ENCODE data around the gene ANGPTL2. TPM values are rescaled to one million over a fixed set of nuclear protein-coding genes. Genes with fewer than 3 reads are reported as not detected.
A peak's percentile ranks its signal among the peaks of the same experiment; 100 is the strongest.

Gene ANGPTL2
- total and polyA plus RNA-seq, 2 donors, result 37.7 to 94.6 TPM

- no peak overlapping the region for H3K4me3 ChIP-seq (ENCODE audit: low read depth, low read length)
- 95% methylated on average over 5 of the region's 5 CpGs for WGBS
- no peaks in the 10 kb centered on the region for H3K36me3 ChIP-seq (ENCODE audit: insufficient read depth)
- H3K27ac ChIP-seq (ENCODE audit: low read depth), result no peak overlapping the region
- H3K4me1 ChIP-seq (ENCODE audit: insufficient read depth), result no peaks in the 10 kb centered on the region
- no peak for DNase-seq (ENCODE audit: extremely low spot score)
Observed at GRCh38 chr9:127136880-127137639, 14.6 kb upstream of the ANGPTL2 start.

- Histone ChIP-seq H3K27ac (ENCODE audit: low read depth) (no peak overlapping the region), H3K36me3 (ENCODE audit: insufficient read depth) (no peaks in the 10 kb centered on the region), H3K4me3 (ENCODE audit: low read depth, low read length) (no peak overlapping the region), H3K4me1 (ENCODE audit: insufficient read depth) (no peaks in the 10 kb centered on the region)
- 67% methylated on average over 8 of the region's 8 CpGs for WGBS
- DNase-seq (ENCODE audit: extremely low spot score), result no peak
Observed at GRCh38 chr9:127136081-127136879, 13.8 kb upstream of the ANGPTL2 start.

- 83% methylated on average over 4 of the region's 4 CpGs for WGBS
- H3K4me3 ChIP-seq (ENCODE audit: low read depth, low read length), result no peak overlapping the region
- no peak for DNase-seq (ENCODE audit: extremely low spot score)
- H3K36me3 ChIP-seq (ENCODE audit: insufficient read depth), result no peaks in the 10 kb centered on the region
- no peaks in the 10 kb centered on the region for H3K4me1 ChIP-seq (ENCODE audit: insufficient read depth)
- peak overlapping the region; percentile 65 for H3K27ac ChIP-seq (ENCODE audit: low read depth)
Observed at GRCh38 chr9:127135056-127135745, 12.8 kb upstream of the ANGPTL2 start.

GRCh38 chr9:127133739-127134167, 11.3 kb upstream of the ANGPTL2 start:
- Histone ChIP-seq H3K36me3 (ENCODE audit: insufficient read depth) (no peaks in the 10 kb centered on the region), H3K27ac (ENCODE audit: low read depth) (peak overlapping the region; percentile 80), H3K4me1 (ENCODE audit: insufficient read depth) (no peaks in the 10 kb centered on the region), H3K4me3 (ENCODE audit: low read depth, low read length) (no peak overlapping the region)
- WGBS, result 20% methylated on average over 13 of the region's 13 CpGs
- no peak for DNase-seq (ENCODE audit: extremely low spot score)

- Histone ChIP-seq H3K4me3 (ENCODE audit: low read depth, low read length) (no peak overlapping the region), H3K4me1 (ENCODE audit: insufficient read depth) (no peaks in the 10 kb centered on the region), H3K27ac (ENCODE audit: low read depth) (peak overlapping the region; percentile 68), H3K36me3 (ENCODE audit: insufficient read depth) (no peaks in the 10 kb centered on the region)
- 47% methylated on average over 15 of the region's 15 CpGs for WGBS
- DNase-seq (ENCODE audit: extremely low spot score), result no peak
Observed at GRCh38 chr9:127132921-127133647, 10.6 kb upstream of the ANGPTL2 start.

GRCh38 chr9:127132375-127132774, 9.9 kb upstream of the ANGPTL2 start:
- H3K27ac ChIP-seq (ENCODE audit: low read depth), result peak overlapping the region; percentile 44
- no peak for DNase-seq (ENCODE audit: extremely low spot score)
- no peaks in the 10 kb centered on the region for H3K36me3 ChIP-seq (ENCODE audit: insufficient read depth)
- no peaks in the 10 kb centered on the region for H3K4me1 ChIP-seq (ENCODE audit: insufficient read depth)
- WGBS, result 94% methylated on average over 4 of the region's 4 CpGs
- no peak overlapping the region for H3K4me3 ChIP-seq (ENCODE audit: low read depth, low read length)

GRCh38 chr9:127131871-127132270, 9.4 kb upstream of the ANGPTL2 start:
- no peaks in the 10 kb centered on the region for H3K36me3 ChIP-seq (ENCODE audit: insufficient read depth)
- 80% methylated on average over 6 of the region's 6 CpGs for WGBS
- no peaks in the 10 kb centered on the region for H3K4me1 ChIP-seq (ENCODE audit: insufficient read depth)
- no peak for DNase-seq (ENCODE audit: extremely low spot score)
- H3K4me3 ChIP-seq (ENCODE audit: low read depth, low read length), result no peak overlapping the region
- peak overlapping the region; percentile 28 for H3K27ac ChIP-seq (ENCODE audit: low read depth)

- H3K27ac ChIP-seq (ENCODE audit: low read depth), result no peak overlapping the region
- no peak overlapping the region for H3K4me3 ChIP-seq (ENCODE audit: low read depth, low read length)
- no peaks in the 10 kb centered on the region for H3K4me1 ChIP-seq (ENCODE audit: insufficient read depth)
- WGBS, result 62% methylated on average over 10 of the region's 10 CpGs
- no peaks in the 10 kb centered on the region for H3K36me3 ChIP-seq (ENCODE audit: insufficient read depth)
- no peak for DNase-seq (ENCODE audit: extremely low spot score)
Observed at GRCh38 chr9:127130661-127131538, 8.5 kb upstream of the ANGPTL2 start.

- Histone ChIP-seq H3K4me1 (ENCODE audit: insufficient read depth) (no peaks in the 10 kb centered on the region), H3K27ac (ENCODE audit: low read depth) (no peak overlapping the region), H3K36me3 (ENCODE audit: insufficient read depth) (no peaks in the 10 kb centered on the region), H3K4me3 (ENCODE audit: low read depth, low read length) (no peak overlapping the region)
- no peak for DNase-seq (ENCODE audit: extremely low spot score)
- WGBS, result 91% methylated on average over 2 of the region's 2 CpGs
Observed at GRCh38 chr9:127130235-127130634, 7.8 kb upstream of the ANGPTL2 start.

GRCh38 chr9:127129718-127130085, 7.3 kb upstream of the ANGPTL2 start:
- 87% methylated on average over 3 of the region's 3 CpGs for WGBS
- Histone ChIP-seq H3K4me3 (ENCODE audit: low read depth, low read length) (no peak overlapping the region), H3K36me3 (ENCODE audit: insufficient read depth) (no peaks in the 10 kb centered on the region), H3K4me1 (ENCODE audit: insufficient read depth) (no peaks in the 10 kb centered on the region), H3K27ac (ENCODE audit: low read depth) (no peak overlapping the region)
- DNase-seq (ENCODE audit: extremely low spot score), result no peak

- Histone ChIP-seq H3K36me3 (ENCODE audit: insufficient read depth) (no peaks in the 10 kb centered on the region), H3K4me1 (ENCODE audit: insufficient read depth) (no peaks in the 10 kb centered on the region), H3K27ac (ENCODE audit: low read depth) (no peak overlapping the region), H3K4me3 (ENCODE audit: low read depth, low read length) (no peak overlapping the region)
- no peak for DNase-seq (ENCODE audit: extremely low spot score)
- WGBS, result 69% methylated on average over 5 of the region's 5 CpGs
Observed at GRCh38 chr9:127129073-127129717, 6.8 kb upstream of the ANGPTL2 start.

GRCh38 chr9:127128341-127129072, 6.1 kb upstream of the ANGPTL2 start:
- WGBS, result 71% methylated on average over 9 of the region's 9 CpGs

More at GRCh38 chr9:127128341-127129072, 6.1 kb upstream of the ANGPTL2 start:
- Histone ChIP-seq H3K36me3 (ENCODE audit: insufficient read depth) (no peaks in the 10 kb centered on the region), H3K4me1 (ENCODE audit: insufficient read depth) (no peaks in the 10 kb centered on the region), H3K4me3 (ENCODE audit: low read depth, low read length) (no peak overlapping the region), H3K27ac (ENCODE audit: low read depth) (no peak overlapping the region)
- no peak for DNase-seq (ENCODE audit: extremely low spot score)
